Loucy (cell line): ENCODE results near the gene ETS1.

Experiments used
- H2AFZ ChIP-seq: fragments of 200-600 bp; sonication (generic); 2 replicates; pipeline ENCODE4 v1.6.0; 2016; ENCODE audit warnings: antibody characterized with exemption, mild to moderate bottlenecking, low read length, moderate library complexity
- H3F3A ChIP-seq: fragments of 200-600 bp; 2 replicates; pipeline ENCODE4 v1.6.0; 2016; ENCODE audit warnings: antibody characterized with exemption, low read depth, mild to moderate bottlenecking
- H3K27me3 ChIP-seq: fragments of 200-600 bp; sonication (generic); 2 replicates; pipeline ENCODE4 v1.6.1; 2014; ENCODE audit warnings: low read length, mild to moderate bottlenecking; ENCODE audit not compliant: insufficient read depth, poor library complexity, severe bottlenecking
- H3K36me3 ChIP-seq: fragments of 200-600 bp; sonication (generic); 2 replicates; pipeline ENCODE4 v1.6.1; 2016; ENCODE audit warnings: low read length; ENCODE audit not compliant: insufficient read depth
- H3K4me1 ChIP-seq: fragments of 200-600 bp; sonication (generic); 2 replicates; pipeline ENCODE4 v1.5.1; 2014; ENCODE audit warnings: low read length, mild to moderate bottlenecking; ENCODE audit not compliant: insufficient read depth, poor library complexity, severe bottlenecking
- H3K4me2 ChIP-seq: fragments of 200-600 bp; sonication (generic); 2 replicates; pipeline ENCODE4 v1.6.0; 2014; ENCODE audit warnings: antibody characterized with exemption, low read length, low read depth, mild to moderate bottlenecking; ENCODE audit not compliant: poor library complexity, severe bottlenecking
- H3K4me3 ChIP-seq: fragments of 200-600 bp; sonication (generic); 2 replicates; pipeline ENCODE4 v1.5.1; 2014; ENCODE audit warnings: low read length, mild to moderate bottlenecking, mixed read lengths; ENCODE audit not compliant: poor library complexity, severe bottlenecking
- H3K79me2 ChIP-seq: fragments of 200-600 bp; sonication (generic); 2 replicates; pipeline ENCODE4 v1.6.1; 2014; ENCODE audit warnings: low read length; ENCODE audit not compliant: insufficient read depth
- H3K9ac ChIP-seq: fragments of 200-600 bp; sonication (generic); 2 replicates; pipeline ENCODE4 v1.6.0; 2014; ENCODE audit warnings: mild to moderate bottlenecking, low read depth, low read length, moderate library complexity; ENCODE audit not compliant: poor library complexity, severe bottlenecking
- H3K9me2 ChIP-seq: fragments of 200-600 bp; sonication (generic); replicated peaks from 2 replicates; pipeline ENCODE4 v1.6.1; 2016; ENCODE audit warnings: low read depth, low read length, mixed read lengths
- H3K9me3 ChIP-seq: fragments of 200-600 bp; sonication (generic); 2 replicates; pipeline ENCODE4 v1.6.1; 2014; ENCODE audit warnings: mild to moderate bottlenecking, antibody characterized with exemption, low read length, low read depth; ENCODE audit not compliant: insufficient read depth
- H4K20me1 ChIP-seq: fragments of 200-600 bp; sonication (generic); 2 replicates; pipeline ENCODE4 v1.6.0; 2014; ENCODE audit warnings: antibody characterized with exemption, low read length, mild to moderate bottlenecking; ENCODE audit not compliant: insufficient read depth, poor library complexity, severe bottlenecking
- EZH2phosphoT487 ChIP-seq: fragments of 200-600 bp; IDR thresholded peaks from 2 replicates; pipeline ENCODE4 v1.6.1; 2018; ENCODE audit warnings: antibody characterized with exemption, mild to moderate bottlenecking, moderate library complexity, borderline replicate concordance
- TF ChIP-seq, protein P1 (sequence below): fragments of 200-600 bp; sonication (generic); conservative IDR thresholded peaks from 2 replicates; pipeline ENCODE4 v1.5.1; 2014; ENCODE audit warnings: mild to moderate bottlenecking, antibody characterized with exemption, low read length

The ETS1 gene

DNA sequence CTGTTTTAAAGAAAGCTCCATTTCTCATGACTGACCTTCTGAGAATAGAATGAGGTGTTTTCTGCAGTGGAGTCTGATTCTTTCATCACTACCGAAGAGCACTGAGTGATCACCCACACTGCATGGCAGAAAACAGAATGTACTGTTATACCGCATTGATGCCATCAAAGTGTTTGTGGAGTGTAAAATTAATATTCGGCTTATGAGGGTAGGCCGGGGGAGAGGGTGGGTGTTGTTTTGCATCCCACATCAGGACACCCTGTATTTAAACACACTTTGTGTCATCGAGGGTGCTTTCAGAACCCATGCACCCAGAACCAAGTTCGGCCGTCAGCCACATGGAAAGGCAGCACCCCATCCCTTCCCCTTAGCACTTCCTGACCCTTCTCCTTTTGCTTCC lies 41.3 kb upstream of the ETS1 start:
- H3K4me2 ChIP-seq = no peak overlapping the region
- TF ChIP-seq, protein P1, sequence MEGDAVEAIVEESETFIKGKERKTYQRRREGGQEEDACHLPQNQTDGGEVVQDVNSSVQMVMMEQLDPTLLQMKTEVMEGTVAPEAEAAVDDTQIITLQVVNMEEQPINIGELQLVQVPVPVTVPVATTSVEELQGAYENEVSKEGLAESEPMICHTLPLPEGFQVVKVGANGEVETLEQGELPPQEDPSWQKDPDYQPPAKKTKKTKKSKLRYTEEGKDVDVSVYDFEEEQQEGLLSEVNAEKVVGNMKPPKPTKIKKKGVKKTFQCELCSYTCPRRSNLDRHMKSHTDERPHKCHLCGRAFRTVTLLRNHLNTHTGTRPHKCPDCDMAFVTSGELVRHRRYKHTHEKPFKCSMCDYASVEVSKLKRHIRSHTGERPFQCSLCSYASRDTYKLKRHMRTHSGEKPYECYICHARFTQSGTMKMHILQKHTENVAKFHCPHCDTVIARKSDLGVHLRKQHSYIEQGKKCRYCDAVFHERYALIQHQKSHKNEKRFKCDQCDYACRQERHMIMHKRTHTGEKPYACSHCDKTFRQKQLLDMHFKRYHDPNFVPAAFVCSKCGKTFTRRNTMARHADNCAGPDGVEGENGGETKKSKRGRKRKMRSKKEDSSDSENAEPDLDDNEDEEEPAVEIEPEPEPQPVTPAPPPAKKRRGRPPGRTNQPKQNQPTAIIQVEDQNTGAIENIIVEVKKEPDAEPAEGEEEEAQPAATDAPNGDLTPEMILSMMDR = no peak
- no peak for TF ChIP-seq EZH2phosphoT487
- no peaks in the 10 kb centered on the region for H3K9me2 ChIP-seq
- H3K36me3 ChIP-seq = no peaks in the 10 kb centered on the region
- H4K20me1 ChIP-seq = no peaks in the 10 kb centered on the region
- no peak overlapping the region for H3K4me3 ChIP-seq
- no peak overlapping the region for H3K9ac ChIP-seq
- H3K9me3 ChIP-seq = no peaks in the 10 kb centered on the region
- H3K4me1 ChIP-seq = peaks cover 46% of the 10 kb centered on the region
- no peaks in the 10 kb centered on the region for H3K79me2 ChIP-seq
- no peaks in the 10 kb centered on the region for H3F3A ChIP-seq
- H3K27me3 ChIP-seq = no peaks in the 10 kb centered on the region
- no peak overlapping the region for H2AFZ ChIP-seq

DNA sequence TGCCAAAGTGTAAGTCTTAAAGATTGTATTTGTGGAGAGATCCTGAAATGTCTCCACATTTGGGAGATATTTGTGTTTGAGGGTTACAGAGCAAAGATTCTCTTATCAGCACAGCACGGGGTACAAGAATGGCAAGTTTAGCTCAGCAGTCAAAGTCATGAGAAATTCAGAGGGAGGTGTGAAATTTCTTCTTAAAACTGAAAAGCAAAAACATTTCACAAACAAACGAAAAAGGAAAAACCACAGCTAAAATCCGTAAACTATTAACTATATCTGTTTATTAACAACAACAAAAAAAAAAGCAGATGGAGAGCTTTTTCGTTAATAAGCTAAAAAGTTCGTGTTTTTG lies 40.9 kb upstream of the ETS1 start:
- TF ChIP-seq EZH2phosphoT487 = no peak
- TF ChIP-seq, protein P1 = no peak
- Histone ChIP-seq H3K4me2 (no peak overlapping the region), H3K27me3 (no peaks in the 10 kb centered on the region), H2AFZ (no peak overlapping the region), H3K9me3 (no peaks in the 10 kb centered on the region), H3K4me3 (no peak overlapping the region), H3K36me3 (no peaks in the 10 kb centered on the region), H3K9ac (no peak overlapping the region), H4K20me1 (no peaks in the 10 kb centered on the region), H3F3A (no peaks in the 10 kb centered on the region), H3K4me1 (peaks cover 48% of the 10 kb centered on the region), H3K79me2 (no peaks in the 10 kb centered on the region), H3K9me2 (no peaks in the 10 kb centered on the region)

DNA sequence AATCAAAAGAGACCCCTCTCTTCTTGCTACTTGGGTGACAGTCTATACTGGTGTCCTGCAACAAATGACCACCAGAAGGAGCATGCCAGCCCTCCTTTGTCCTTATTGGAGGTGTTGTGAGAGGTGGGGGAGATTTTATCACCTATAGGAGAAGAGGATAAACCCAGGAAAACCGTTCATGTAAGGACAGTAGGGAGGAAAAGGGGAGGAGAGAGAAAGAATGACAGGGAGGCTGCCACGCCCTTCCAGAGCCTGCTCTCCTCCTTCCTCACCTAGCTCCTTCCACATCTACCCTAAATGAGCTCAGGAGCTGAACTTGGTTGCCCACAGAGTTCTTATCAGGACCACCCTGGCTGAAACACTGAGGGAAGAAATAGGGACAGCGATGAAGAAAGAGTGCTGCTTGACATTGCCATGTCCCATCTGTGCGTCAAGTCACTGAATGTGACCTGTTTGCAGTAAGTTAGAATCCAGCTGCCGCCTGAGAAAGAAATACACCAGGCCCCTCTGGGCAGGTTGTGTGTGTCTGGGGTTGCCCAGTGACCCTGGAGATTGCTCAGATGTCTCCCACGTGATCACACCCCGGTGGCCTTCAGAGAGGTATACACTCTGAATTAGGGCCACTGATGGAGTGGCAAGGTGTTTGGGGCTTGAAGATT lies 40.4 kb upstream of the ETS1 start:
- Histone ChIP-seq H3K9me3 (no peaks in the 10 kb centered on the region), H3K9me2 (no peaks in the 10 kb centered on the region), H4K20me1 (no peaks in the 10 kb centered on the region), H3K4me2 (no peak overlapping the region), H3K36me3 (no peaks in the 10 kb centered on the region), H2AFZ (no peak overlapping the region), H3K27me3 (no peaks in the 10 kb centered on the region), H3K9ac (no peak overlapping the region), H3K79me2 (no peaks in the 10 kb centered on the region), H3F3A (no peaks in the 10 kb centered on the region), H3K4me1 (peaks cover 48% of the 10 kb centered on the region), H3K4me3 (no peak overlapping the region)
- TF ChIP-seq EZH2phosphoT487 = no peak
- TF ChIP-seq, protein P1 = peak; percentile 29
